ENCODE data around the gene CIC. TPM values are rescaled to one million over a fixed set of nuclear protein-coding genes. Genes with fewer than 3 reads are reported as not detected.

Gene CIC
- polyA plus RNA-seq, 2 of the 4 experiments (the other 2 are of a cell fraction) = 7.2 to 56.4 TPM

DNA sequence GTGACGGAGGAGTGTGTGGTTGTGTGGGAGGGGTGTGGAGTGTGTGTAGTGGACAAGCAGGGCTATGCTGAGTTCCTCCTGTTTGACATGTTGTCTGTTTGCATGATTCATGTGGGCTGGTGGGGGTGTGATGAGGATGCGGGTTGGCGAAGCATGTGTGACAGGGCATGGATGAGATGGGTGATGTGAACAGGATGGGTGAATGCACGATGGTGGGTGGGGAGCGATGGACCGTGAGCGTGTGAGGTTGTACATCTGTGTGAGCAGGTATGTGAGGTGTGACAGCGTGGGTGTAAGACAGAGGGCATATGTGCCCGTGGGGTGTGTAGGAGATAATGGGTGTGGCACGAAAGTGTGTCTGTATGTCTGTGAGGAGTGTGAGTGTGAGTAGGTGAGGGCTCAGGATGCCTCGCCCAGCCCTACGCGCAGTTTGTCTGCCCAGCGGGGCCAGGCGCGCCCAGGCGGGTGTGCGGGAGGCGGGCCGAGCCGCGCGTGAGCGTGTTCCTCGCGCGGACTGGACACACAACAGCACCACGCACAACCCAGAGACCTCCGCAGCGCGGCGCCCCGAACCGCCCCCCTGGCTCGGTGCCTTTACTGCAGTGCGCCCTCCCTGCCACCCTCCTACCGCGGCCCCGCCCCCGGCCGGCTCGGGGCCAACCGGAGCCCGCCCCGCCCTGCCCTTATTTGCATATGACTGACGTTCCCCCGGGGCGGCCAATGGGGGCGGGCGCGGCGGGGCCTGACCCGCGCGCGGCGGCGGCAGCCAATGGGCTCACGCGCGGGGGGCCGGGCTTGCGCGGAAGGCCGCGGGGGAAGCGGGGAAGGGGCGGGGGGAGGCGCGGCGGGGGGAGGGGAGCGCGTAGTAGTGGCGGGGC lies 14.4 kb downstream of the CIC start (continued):
- TF ChIP-seq MYC (IDR thresholded peaks at IDR 0.05; ENCODE audit: borderline replicate concordance, low read length) (no peak), ZSCAN20 (CRISPR knock-in tag; IDR thresholded peaks at IDR 0.05) (no peak), KDM5A (IDR thresholded peaks at IDR 0.05) (no peak), CBX8 (IDR thresholded peaks at IDR 0.05) (no peak), MAFK (IDR thresholded peaks at IDR 0.05; ENCODE audit: partially characterized antibody) (no peak), MAZ (IDR thresholded peaks at IDR 0.05; ENCODE audit: borderline replicate concordance, low read depth, low read length) (0 out of 2 replicates have a peak, but pooled peaks have one; percentile 6), RCOR1 (IDR thresholded peaks at IDR 0.05; ENCODE audit: low read depth, low read length) (no peak), KDM1A (IDR thresholded peaks at IDR 0.05; ENCODE audit: low read depth) (no peak), RFX5 (IDR thresholded peaks at IDR 0.05) (no peak), HOXA7 (CRISPR knock-in tag; IDR thresholded peaks at IDR 0.05) (no peak)
- TF ChIP-seq, protein P1, sequence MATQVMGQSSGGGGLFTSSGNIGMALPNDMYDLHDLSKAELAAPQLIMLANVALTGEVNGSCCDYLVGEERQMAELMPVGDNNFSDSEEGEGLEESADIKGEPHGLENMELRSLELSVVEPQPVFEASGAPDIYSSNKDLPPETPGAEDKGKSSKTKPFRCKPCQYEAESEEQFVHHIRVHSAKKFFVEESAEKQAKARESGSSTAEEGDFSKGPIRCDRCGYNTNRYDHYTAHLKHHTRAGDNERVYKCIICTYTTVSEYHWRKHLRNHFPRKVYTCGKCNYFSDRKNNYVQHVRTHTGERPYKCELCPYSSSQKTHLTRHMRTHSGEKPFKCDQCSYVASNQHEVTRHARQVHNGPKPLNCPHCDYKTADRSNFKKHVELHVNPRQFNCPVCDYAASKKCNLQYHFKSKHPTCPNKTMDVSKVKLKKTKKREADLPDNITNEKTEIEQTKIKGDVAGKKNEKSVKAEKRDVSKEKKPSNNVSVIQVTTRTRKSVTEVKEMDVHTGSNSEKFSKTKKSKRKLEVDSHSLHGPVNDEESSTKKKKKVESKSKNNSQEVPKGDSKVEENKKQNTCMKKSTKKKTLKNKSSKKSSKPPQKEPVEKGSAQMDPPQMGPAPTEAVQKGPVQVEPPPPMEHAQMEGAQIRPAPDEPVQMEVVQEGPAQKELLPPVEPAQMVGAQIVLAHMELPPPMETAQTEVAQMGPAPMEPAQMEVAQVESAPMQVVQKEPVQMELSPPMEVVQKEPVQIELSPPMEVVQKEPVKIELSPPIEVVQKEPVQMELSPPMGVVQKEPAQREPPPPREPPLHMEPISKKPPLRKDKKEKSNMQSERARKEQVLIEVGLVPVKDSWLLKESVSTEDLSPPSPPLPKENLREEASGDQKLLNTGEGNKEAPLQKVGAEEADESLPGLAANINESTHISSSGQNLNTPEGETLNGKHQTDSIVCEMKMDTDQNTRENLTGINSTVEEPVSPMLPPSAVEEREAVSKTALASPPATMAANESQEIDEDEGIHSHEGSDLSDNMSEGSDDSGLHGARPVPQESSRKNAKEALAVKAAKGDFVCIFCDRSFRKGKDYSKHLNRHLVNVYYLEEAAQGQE (IDR thresholded peaks at IDR 0.05) = no peak
- TF ChIP-seq, protein P2, sequence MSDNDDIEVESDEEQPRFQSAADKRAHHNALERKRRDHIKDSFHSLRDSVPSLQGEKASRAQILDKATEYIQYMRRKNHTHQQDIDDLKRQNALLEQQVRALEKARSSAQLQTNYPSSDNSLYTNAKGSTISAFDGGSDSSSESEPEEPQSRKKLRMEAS (IDR thresholded peaks at IDR 0.05) = peak; percentile 77

DNA sequence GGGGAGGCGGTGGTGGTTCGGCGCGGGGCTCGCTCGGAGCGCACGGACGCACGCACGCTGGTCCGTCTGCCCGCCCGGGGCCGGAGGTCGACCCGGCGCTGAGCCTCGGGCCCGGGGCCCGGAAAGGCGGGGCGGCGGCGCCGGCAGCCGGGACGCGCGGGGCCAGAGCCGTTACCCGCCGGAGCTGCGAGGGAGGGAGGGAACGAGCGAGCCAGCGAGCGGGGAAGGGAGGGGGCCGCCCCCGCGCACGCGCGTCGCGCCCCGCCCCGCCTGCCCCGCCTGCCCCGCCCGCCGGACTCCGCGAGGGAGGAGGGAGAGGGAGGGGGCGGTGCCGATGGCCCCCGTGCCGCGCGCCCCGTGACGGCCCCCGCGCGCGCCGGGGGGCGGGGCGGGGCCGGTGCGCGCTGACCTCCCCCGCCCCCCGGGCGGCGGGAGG lies 15.0 kb downstream of the CIC start:
- POLR2A ChIA-PET = interaction anchor here (0.6 kb wide), 1 partner anchor 139 kb away, joined by 4 read pairs; no protein-coding TSS in a partner anchor
- Histone ChIP-seq H3K4me3 (peak overlapping the region; percentile 76), H3K9me3 (no peaks in the 10 kb centered on the region), H3K27ac (peak overlapping the region; percentile 94 to 98), H3K4me2 (peak overlapping the region; percentile 100), H3K4me1 (peaks cover 54% of the 10 kb centered on the region)
- FAIRE-seq = no peak
- 2% methylated on average over 19 of the region's 76 CpGs for WGBS (ENCODE audit: missing lambda C conversion rate)
- CTCF ChIA-PET = interaction anchor here (13.5 to 23.7 kb wide), 2 partner anchors 16 to 42 kb away, joined by 212 to 616 read pairs; partner anchors contain the start of genes GSK3A, PAFAH1B3 and PRR19
- peak in 1 of 2 experiments; percentile 5; a peak in 3 of 6 replicates for ATAC-seq
- peak; percentile 86 to 87 for DNase-seq (ENCODE audit: low read depth in 1 of 2, low spot score in 1 of 2)
- TF ChIP-seq NPAS2 (CRISPR knock-in tag; IDR thresholded peaks at IDR 0.05; ENCODE audit: borderline replicate concordance) (no peak), ZC3H11A (IDR thresholded peaks at IDR 0.05) (no peak), HOXB13 (CRISPR knock-in tag; IDR thresholded peaks at IDR 0.05; ENCODE audit: low read depth) (no peak), NFE2L2 (conservative IDR thresholded peaks at IDR 0.05; ENCODE audit: low read length) (no peak), POLR2AphosphoS2 (conservative IDR thresholded peaks at IDR 0.05; ENCODE audit: low read length) (no peak), RCOR1 (IDR thresholded peaks at IDR 0.05; ENCODE audit: low read depth, low read length) (no peak), CHD2 (IDR thresholded peaks at IDR 0.05; ENCODE audit: low read length, partially characterized antibody) (no peak), GATA3 (IDR thresholded peaks at IDR 0.05; ENCODE audit: borderline replicate concordance) (no peak; the same call in 1 of the 2 replicates), EHMT2 (IDR thresholded peaks at IDR 0.05; ENCODE audit: low read depth) (no peak), RARB (CRISPR knock-in tag; IDR thresholded peaks at IDR 0.05) (no peak), HDAC2 (IDR thresholded peaks at IDR 0.05) (no peak), RFX5 (IDR thresholded peaks at IDR 0.05) (no peak), NR3C1 (IDR thresholded peaks at IDR 0.05) (no peak), HOXA7 (CRISPR knock-in tag; IDR thresholded peaks at IDR 0.05) (no peak), FOSL2 (IDR thresholded peaks at IDR 0.05) (no peak), FOSL2 (CRISPR knock-in tag; IDR thresholded peaks at IDR 0.05) (no peak), ESRRA (IDR thresholded peaks at IDR 0.05; ENCODE audit: borderline replicate concordance, low read length) (no peak), PHF8 (IDR thresholded peaks at IDR 0.05; ENCODE audit: borderline replicate concordance, low read depth) (no peak), EHF (CRISPR knock-in tag; IDR thresholded peaks at IDR 0.05) (no peak), KDM1A (IDR thresholded peaks at IDR 0.05; ENCODE audit: low read depth) (no peak), POLR2A (IDR thresholded peaks at IDR 0.05; ENCODE audit: low read length) (peak; percentile 54), EP300 (IDR thresholded peaks at IDR 0.05) (peak in 1 of 2 experiments; percentile 61; a peak in 1 of 5 replicates), JUN (IDR thresholded peaks at IDR 0.05) (peak; percentile 92 to 99), ZFP36 (IDR thresholded peaks at IDR 0.05; ENCODE audit: borderline replicate concordance, partially characterized antibody) (no peak), FOSB (CRISPR knock-in tag; IDR thresholded peaks at IDR 0.05) (no peak), FOXS1 (CRISPR knock-in tag; IDR thresholded peaks at IDR 0.05) (no peak)
- TF ChIP-seq, protein P3, sequence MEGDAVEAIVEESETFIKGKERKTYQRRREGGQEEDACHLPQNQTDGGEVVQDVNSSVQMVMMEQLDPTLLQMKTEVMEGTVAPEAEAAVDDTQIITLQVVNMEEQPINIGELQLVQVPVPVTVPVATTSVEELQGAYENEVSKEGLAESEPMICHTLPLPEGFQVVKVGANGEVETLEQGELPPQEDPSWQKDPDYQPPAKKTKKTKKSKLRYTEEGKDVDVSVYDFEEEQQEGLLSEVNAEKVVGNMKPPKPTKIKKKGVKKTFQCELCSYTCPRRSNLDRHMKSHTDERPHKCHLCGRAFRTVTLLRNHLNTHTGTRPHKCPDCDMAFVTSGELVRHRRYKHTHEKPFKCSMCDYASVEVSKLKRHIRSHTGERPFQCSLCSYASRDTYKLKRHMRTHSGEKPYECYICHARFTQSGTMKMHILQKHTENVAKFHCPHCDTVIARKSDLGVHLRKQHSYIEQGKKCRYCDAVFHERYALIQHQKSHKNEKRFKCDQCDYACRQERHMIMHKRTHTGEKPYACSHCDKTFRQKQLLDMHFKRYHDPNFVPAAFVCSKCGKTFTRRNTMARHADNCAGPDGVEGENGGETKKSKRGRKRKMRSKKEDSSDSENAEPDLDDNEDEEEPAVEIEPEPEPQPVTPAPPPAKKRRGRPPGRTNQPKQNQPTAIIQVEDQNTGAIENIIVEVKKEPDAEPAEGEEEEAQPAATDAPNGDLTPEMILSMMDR (IDR thresholded peaks at IDR 0.05) = no peak
- TF ChIP-seq, protein P2 (IDR thresholded peaks at IDR 0.05) = 0 out of 2 replicates have a peak, but pooled peaks have one; percentile 20

All from A549 (cell line).